GM12801 (cell line): ENCODE data around the gene HACL1.

Source experiments
- CTCF ChIP-seq: IDR thresholded peaks from one replicate; pipeline ENCODE4 v1.5.1; 2011; ENCODE audit warnings: control low read depth; ENCODE audit not compliant: insufficient read length; ENCODE audit errors: extremely low read depth

The HACL1 gene

GRCh38 chr3:15581471-15582394 is 19.6 kb downstream of the HACL1 start:
- no peak for TF ChIP-seq CTCF

GRCh38 chr3:15579051-15579450 is 22.3 kb downstream of the HACL1 start:
- TF ChIP-seq CTCF: no peak

GRCh38 chr3:15578289-15578867 is 23.0 kb downstream of the HACL1 start:
- no peak for TF ChIP-seq CTCF

- no peak for TF ChIP-seq CTCF
Measured at GRCh38 chr3:15576475-15576874, 24.9 kb downstream of the HACL1 start.

- TF ChIP-seq CTCF: no peak
Measured at GRCh38 chr3:15575446-15575845, 25.9 kb downstream of the HACL1 start.

- TF ChIP-seq CTCF: no peak
Measured at GRCh38 chr3:15572138-15572537, 29.2 kb downstream of the HACL1 start.

- no peak for TF ChIP-seq CTCF
Measured at GRCh38 chr3:15563190-15563589, 38.2 kb downstream of the HACL1 start.
